HG03378 (cell line): ENCODE measurements around the gene NVL.
A peak's percentile ranks its signal among the peaks of the same experiment; 100 is the strongest.
"Not testable (repeated sequence)": the region's sequence is repeated elsewhere in the genome, so short reads cannot be mapped to it uniquely, and the experiment has no call there.

Source experiments
- ATAC-seq: cut with Tn5 transposase; IDR thresholded peaks from one replicate; pipeline ENCODE4 v1.9.1; 2021; ENCODE audit warnings: mild to moderate bottlenecking, moderate library complexity; ENCODE audit not compliant: unreplicated experiment

Gene NVL

GRCh38 chr1:224238212-224238611 is 91.8 kb downstream of the NVL start:
- no peak for ATAC-seq

GRCh38 chr1:224237119-224237881 is 92.7 kb downstream of the NVL start:
- no peak for ATAC-seq

- no peak for ATAC-seq
Observed at GRCh38 chr1:224235813-224236493, 94.0 kb downstream of the NVL start.

- no peak for ATAC-seq
Observed at GRCh38 chr1:224234017-224234416, 96.0 kb downstream of the NVL start.

- no peak for ATAC-seq
Observed at GRCh38 chr1:224226849-224227502, 103.0 kb downstream of the NVL start.

GRCh38 chr1:224223819-224224714 is 105.9 kb downstream of the NVL start:
- ATAC-seq = no peak

- ATAC-seq = no peak
Observed at GRCh38 chr1:224219612-224220059, 110.3 kb downstream of the NVL start.

GRCh38 chr1:224219011-224219611 is 110.9 kb downstream of the NVL start:
- ATAC-seq = no peak

GRCh38 chr1:224217655-224218623 is 112.0 kb downstream of the NVL start:
- ATAC-seq = no peak

GRCh38 chr1:224216382-224216781 is 113.6 kb downstream of the NVL start:
- ATAC-seq = no peak

GRCh38 chr1:224213438-224214119 is 116.4 kb downstream of the NVL start:
- ATAC-seq = no peak

- no peak for ATAC-seq
Observed at GRCh38 chr1:224212618-224213061, 117.3 kb downstream of the NVL start.

GRCh38 chr1:224211206-224211962 is 118.6 kb downstream of the NVL start:
- no peak for ATAC-seq

- ATAC-seq = not testable (repeated sequence)
Observed at GRCh38 chr1:224205931-224206538, 123.9 kb downstream of the NVL start.

- peak; percentile 40 for ATAC-seq
Observed at GRCh38 chr1:224205438-224205840, 124.5 kb downstream of the NVL start.

GRCh38 chr1:224203243-224204016 is 126.5 kb downstream of the NVL start:
- peak; percentile 64 for ATAC-seq

GRCh38 chr1:224201853-224202252 is 128.1 kb downstream of the NVL start:
- no peak for ATAC-seq
